HG03565 (cell line): ENCODE results near the gene NKX3-2.
A peak's percentile ranks its signal among the peaks of the same experiment; 100 is the strongest.

ENCODE experiments used
- ATAC-seq: cut with Tn5 transposase; IDR thresholded peaks from one replicate; pipeline ENCODE4 v1.9.1; 2021; ENCODE audit warnings: mild to moderate bottlenecking, moderate library complexity; ENCODE audit not compliant: unreplicated experiment

NKX3-2 gene

DNA sequence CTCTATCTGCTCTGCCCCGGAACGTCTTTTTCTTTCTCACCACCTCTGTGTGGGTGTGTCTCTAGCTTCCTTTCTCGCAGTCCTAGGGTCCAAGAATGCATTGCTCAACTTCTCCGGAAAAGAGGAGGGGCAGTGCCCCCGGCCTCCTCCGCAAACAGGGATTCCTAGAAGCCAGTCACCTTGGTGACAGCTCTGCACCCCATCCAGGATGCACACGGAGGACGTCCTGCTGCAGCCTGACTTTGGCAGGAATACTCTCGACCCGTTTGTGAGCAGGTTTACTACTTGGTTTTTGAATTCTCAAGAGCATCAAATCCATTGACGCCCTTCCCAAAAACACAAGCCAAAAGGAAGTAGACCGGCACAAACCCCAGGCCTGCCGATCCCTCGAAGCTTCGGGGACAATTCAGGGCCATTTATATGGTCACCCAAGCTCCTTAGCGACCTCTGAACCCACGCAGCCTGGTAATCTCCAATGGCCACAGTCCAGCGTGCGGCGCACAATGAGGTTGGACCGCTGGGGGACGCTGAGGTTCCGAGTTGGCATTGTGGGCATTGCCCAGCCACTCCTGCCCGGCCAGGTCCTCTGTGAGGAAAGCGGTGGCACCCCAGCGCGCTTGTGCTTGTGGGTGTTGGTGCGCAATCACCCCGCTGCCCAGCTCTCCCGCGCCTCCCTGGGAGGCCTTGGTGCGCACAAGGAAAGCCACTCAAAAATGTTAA is 9.8 kb downstream of the NKX3-2 start:
- no peak for ATAC-seq

- ATAC-seq, result no peak
These were observed 10.5 kb downstream of the NKX3-2 start for GRCh38 chr4:13533670-13534343.

DNA sequence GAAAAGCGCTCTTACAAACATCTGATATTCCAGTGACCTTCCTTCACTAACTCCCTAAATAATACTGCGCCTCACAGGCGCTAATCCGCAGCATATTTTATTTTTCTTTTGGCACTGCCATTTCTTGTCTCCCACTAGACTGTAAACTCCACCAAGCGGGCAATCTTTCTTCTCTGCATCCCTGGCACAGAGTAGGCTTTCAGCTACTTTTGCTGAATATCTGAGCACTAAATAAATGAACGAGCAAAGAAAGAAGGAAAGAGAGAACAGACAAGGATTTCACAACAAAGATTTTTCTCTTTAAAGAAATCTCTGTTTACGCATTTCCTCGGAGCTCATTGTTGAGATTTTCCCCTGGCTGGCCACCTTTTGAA is 12.7 kb downstream of the NKX3-2 start:
- ATAC-seq, result no peak

GRCh38 chr4:13530823-13531624 is 13.3 kb downstream of the NKX3-2 start:
- ATAC-seq, result no peak

DNA sequence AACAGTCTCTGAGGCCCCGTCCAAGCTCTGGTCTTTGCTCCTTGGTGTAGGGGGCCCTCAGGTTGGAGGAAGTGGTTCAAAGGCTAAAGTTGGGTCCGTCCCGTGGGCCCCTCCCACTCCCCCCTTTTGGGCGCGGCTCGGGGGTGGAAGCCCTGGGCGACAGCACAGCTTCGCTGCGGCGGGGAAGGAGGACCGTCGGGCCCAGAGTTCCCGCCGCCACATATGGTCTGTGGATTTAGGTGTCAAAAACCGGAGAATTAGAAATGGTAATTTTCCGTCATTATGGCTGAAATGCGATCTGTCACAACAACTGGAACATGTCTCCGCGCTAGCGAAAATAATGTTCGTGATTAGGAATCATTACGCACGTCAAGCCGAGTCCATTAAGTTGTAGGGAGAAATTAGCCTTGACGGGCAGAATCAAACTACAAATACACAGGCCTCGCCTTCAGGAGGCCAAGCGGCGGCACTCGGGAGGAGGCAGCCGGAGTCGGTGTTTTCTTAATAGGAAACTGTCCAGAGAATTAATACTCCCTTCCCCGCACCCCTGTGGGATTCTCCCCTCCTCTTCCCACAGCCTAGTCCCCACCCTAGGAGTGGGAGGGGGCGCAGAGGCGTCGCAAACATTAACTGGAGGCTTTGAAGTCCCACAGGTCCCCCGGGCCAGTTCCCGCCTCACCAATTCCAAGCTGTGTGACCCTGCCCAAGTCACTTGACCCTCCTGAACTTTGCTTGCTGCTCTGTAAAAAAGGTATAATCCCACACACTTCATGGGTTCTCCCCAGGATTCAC is 15.0 kb downstream of the NKX3-2 start:
- ATAC-seq, result no peak

DNA sequence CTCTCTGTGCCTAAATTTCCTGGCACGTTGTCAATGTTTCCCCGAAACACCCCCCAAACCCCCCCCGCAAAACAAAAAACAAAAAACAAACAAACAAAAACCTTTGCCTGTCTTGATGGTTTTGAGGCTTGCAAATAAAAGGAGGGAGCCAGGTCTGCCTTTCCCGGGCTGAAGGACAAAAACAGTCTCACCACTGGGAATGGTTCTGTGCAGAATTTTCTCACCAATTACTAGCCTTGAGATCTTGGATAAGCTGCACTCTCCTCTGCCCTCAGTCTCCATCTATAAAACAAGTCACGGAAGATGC is 15.5 kb downstream of the NKX3-2 start:
- ATAC-seq, result no peak

GRCh38 chr4:13527981-13528820 is 16.1 kb downstream of the NKX3-2 start:
- peak; percentile 76 for ATAC-seq

GRCh38 chr4:13527192-13527980 is 16.9 kb downstream of the NKX3-2 start:
- ATAC-seq, result no peak

GRCh38 chr4:13526658-13527057 is 17.6 kb downstream of the NKX3-2 start:
- no peak for ATAC-seq

GRCh38 chr4:13525606-13526281 is 18.6 kb downstream of the NKX3-2 start:
- no peak for ATAC-seq

DNA sequence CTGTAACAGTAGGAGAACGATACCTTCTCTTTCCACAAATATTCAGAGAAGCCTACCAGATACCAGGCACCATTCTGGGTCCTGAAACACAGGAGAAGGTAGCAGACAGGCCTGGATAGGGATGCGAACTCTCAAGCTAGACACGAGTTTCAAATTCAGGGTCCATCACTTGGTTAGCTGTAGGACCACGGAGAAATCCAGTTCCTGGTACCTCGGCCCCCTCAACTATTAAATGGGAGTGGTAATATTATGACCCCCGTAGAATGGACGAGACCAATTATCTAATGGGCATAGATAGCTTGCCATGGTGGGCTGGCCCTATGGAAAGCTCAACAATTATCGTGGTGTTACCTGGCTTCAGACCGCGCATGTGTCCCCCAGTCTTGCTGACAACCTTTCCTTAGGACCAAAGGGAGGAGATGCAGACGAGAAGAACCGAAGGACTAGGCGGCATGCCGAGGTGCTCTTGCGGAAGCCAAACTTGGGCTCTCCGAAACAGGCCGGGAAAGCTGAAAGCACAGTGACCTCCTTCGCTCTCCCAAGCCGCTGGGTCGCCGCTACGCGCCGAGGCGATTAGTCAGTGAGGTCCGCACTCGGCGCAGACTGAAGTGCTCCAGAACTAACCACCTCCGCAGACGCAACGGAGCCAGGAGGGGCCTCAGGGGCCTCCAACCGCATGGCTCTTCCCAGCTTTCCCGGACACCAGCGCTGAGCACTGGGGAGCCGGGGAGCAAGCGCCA is 19.6 kb downstream of the NKX3-2 start:
- ATAC-seq, result no peak

- ATAC-seq, result no peak
These were observed 20.5 kb downstream of the NKX3-2 start for GRCh38 chr4:13523591-13524503.

DNA sequence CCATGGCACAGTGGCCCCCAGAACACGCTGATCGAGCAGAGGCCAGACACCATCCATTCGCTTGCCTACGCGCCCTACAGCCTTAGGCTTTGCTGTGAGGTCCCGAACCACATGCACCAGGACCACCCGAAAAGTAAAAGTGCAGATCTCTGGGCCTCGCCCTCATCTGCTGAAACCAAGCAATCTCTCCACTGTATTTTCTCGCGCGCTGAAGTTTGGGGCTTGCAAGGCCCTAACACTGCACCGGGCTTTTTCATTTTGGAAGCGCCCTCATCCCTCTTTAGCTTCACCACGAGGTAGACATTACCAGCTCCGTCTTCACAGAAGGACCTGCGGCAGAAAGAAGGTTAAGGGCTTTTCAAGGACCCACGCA is 21.2 kb downstream of the NKX3-2 start:
- ATAC-seq, result no peak

DNA sequence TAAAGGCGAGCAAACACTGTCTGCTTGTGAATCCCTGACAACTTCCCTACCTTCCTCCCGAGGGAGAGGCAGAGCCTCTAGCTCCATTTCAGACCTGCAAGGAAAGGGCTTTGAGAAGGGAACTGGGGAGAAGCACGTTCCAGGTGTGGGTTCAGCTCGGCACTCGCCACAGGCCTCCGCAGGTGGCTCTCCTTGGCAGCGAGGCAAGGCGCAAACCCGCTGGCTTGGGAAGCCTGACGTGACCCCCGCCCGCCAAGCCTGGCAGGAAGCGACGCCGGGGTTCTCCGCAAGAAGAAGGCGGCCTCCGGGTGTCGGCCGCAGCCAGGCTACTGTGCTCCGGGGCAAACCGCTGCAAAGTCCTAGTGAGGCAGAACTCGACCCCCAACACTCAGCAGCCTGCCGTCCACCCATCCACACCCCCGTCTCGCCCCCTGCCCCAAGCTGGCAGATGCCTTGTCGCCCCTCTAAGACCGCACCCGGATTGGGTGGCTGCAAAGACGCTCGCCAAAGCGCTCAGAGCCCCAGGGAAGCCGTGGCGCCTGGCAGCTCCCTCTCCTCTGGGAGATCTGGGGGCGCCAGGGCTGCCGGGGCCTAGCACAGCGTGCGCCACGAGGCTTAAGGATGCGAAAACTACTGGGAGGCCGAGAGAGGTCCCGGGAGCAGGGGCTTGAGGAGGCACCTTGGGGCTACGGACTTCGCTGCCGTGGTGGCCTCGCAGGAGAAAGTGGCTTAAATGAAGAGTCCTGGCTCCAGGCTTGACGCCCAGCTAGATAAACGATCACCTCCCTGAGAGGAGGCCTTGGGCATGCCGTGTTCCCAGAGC is 21.8 kb downstream of the NKX3-2 start:
- ATAC-seq, result no peak

- ATAC-seq, result no peak
These were observed 23.3 kb downstream of the NKX3-2 start for GRCh38 chr4:13521047-13521446.

GRCh38 chr4:13516315-13516860 is 27.9 kb downstream of the NKX3-2 start:
- no peak for ATAC-seq
